ENCODE results near the gene NCAPD2.

GRCh38 chr12:6551496-6552139 is 57.7 kb downstream of the NCAPD2 start:
- TF ChIP-seq CTCF (IDR thresholded peaks at IDR 0.05; ENCODE audit: extremely low read depth in 1 of 2, insufficient read depth in 1 of 2, low read depth in 1 of 2, low read length in 2 of 2) (no peak), POLR2AphosphoS5 (IDR thresholded peaks at IDR 0.05; ENCODE audit: insufficient read depth, low read depth, low read length) (no peak), EZH2 (IDR thresholded peaks at IDR 0.05; ENCODE audit: borderline replicate concordance, low read depth, low read length, severe bottlenecking) (no peak)

Measured in endothelial cell of umbilical vein (primary cell).